ENCODE data around the gene NGFR. TPM values are rescaled to one million over a fixed set of nuclear protein-coding genes. Genes with fewer than 3 reads are reported as not detected.

NGFR gene
- total and polyA plus RNA-seq, 9 of the 15 experiments (the other 6 are each of a cell fraction or from before 2014, with no cell fraction given): 0.07 to 0.23 (median 0.13) TPM; not detected in 4

DNA sequence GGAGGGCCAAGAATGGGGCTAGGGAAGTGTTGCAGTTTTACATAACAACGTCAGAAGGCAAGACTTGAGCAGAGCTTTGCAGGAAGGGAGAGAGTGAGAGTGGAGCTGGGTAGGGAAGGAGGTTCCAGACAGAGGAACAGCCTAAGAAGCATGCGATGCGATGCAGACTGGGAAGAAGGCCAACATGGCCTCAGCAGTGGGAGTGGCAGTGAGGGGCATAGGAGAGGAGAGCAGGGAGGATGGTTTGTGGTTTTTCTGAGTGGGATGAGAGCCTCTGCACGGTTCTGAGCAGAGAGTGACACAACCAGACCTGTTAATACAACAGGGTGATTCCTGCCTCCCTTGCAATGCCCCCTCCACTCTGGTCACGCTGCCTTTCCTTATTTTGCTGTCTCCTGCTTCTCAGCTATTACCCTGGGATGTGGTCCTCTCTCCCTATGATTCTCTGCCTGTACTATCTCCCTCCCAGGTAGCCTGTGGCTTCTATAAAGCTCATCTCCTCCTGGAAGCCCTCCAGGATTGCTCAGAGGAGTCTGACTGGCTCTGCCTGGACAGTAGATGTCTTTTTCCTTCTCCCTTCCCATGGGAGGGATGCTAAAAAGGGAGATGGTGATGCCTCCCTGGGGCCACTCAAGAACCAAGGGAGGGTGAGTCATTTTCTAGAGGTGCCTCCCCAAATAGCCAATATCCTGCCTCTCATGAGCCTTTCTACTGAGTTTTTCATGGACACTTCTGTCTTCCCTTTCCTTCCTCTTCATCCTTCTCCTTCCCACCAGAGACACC lies 38.7 kb upstream of the NGFR start:
- intact Hi-C loops (cut with micrococcal nuclease): no loop called here
- Histone ChIP-seq H4K20me1 (replicated peaks; ENCODE audit: control insufficient read depth, insufficient read depth, low read length) (peaks cover 5% of the 10 kb centered on the region), H3K4me1 (replicated peaks in 1 of 2; ENCODE audit: control insufficient read depth in 2 of 2, insufficient read depth in 2 of 2, low read length in 2 of 2) (peaks cover 3 to 5% of the 10 kb centered on the region in 2 experiments; a peak in 3 of 5 replicates), H3K27me3 (ENCODE audit: control insufficient read depth in 2 of 2, insufficient read depth in 2 of 2, low read length in 2 of 2) (peaks cover 47 to 73% of the 10 kb centered on the region in 2 experiments), H2AFZ (ENCODE audit: low read depth, low read length) (no peak overlapping the region), H3K9me3 (replicated peaks; ENCODE audit: control insufficient read depth, insufficient read depth, low read depth, low read length) (no peaks in the 10 kb centered on the region), H3K36me3 (ENCODE audit: control insufficient read depth, insufficient read depth, low read length) (no peaks in the 10 kb centered on the region), H3K4me2 (ENCODE audit: insufficient read depth, low read length) (no peak overlapping the region), H3K27ac (ENCODE audit: extremely low read depth, low read depth, low read length) (no peak overlapping the region), H3K4me3 (no peak overlapping the region), H3K9ac (ENCODE audit: insufficient read depth in 1 of 2, low read depth in 2 of 2, low read length in 2 of 2) (no peak overlapping the region), H3K79me2 (ENCODE audit: control insufficient read depth, insufficient read depth, low read length) (no peaks in the 10 kb centered on the region), H3K9me1 (ENCODE audit: control insufficient read depth, insufficient read depth, low read length) (no peaks in the 10 kb centered on the region)
- 0% methylated on average over 5 of the region's 5 CpGs for WGBS (ENCODE audit: insufficient coverage, low coverage, missing lambda C conversion rate)
- DNase-seq (ENCODE audit: extremely low read depth in 1 of 4, low spot score in 3 of 4) (no peak), ATAC-seq (no peak), FAIRE-seq (no peak)
- TF ChIP-seq RBM25 (IDR thresholded peaks at IDR 0.05; ENCODE audit: low read depth, low read length, severe bottlenecking): peak; percentile 31
- 0 out of 2 replicates have a peak, but pooled peaks have one; percentile 22 for TF ChIP-seq BHLHE40 (IDR thresholded peaks at IDR 0.05; ENCODE audit: low read length)
- no peak for TF ChIP-seq HEY1 (CRISPR knock-in tag; IDR thresholded peaks at IDR 0.05; ENCODE audit: borderline replicate concordance)
- TF ChIP-seq ZFP36 (IDR thresholded peaks at IDR 0.05; ENCODE audit: low read depth, low read length, partially characterized antibody): peak; percentile 89
- TF ChIP-seq, protein P1, sequence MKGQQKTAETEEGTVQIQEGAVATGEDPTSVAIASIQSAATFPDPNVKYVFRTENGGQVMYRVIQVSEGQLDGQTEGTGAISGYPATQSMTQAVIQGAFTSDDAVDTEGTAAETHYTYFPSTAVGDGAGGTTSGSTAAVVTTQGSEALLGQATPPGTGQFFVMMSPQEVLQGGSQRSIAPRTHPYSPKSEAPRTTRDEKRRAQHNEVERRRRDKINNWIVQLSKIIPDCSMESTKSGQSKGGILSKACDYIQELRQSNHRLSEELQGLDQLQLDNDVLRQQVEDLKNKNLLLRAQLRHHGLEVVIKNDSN (CRISPR knock-in tag; IDR thresholded peaks at IDR 0.05): no peak
- POLR2A ChIA-PET: interaction anchor here (0.6 kb wide), 2 partner anchors 8 to 41 kb away, joined by 3 read pairs; no protein-coding TSS in a partner anchor
- CTCF ChIA-PET (ENCODE audit: low intra/inter-chr PET ratio): no interaction called here
- in situ Hi-C loops (cut with MboI): no loop called here
- BruUV-seq (replicated peaks): no TSS peak
